HG02981 (cell line): ENCODE measurements around the gene COL23A1.
"Not testable (repeated sequence)": the region's sequence is repeated elsewhere in the genome, so short reads cannot be mapped to it uniquely, and the experiment has no call there.

Source experiments
- ATAC-seq: cut with Tn5 transposase; IDR thresholded peaks from one replicate; pipeline ENCODE4 v1.9.1; 2021; ENCODE audit warnings: mild to moderate bottlenecking, moderate library complexity; ENCODE audit not compliant: unreplicated experiment

COL23A1 gene

DNA sequence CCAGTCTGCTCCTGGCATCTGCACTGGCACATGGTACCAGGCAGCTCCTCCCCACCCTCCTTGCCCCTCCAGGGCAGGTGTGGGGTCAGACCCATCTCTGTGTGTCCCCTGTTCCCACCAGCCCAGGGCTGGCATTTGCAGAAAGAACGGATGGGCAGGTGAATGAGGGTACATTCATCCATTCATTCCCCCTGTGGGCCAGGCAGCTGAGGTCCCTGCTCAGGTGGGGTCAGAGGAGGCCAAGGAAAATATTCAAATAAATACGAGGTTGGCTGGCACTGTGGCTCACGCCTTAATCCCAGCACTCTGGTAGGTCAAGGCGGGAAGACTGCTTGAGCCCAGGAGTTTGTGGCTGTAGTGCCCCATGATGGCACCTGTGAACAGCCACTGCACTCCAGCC is 332.5 kb downstream of the COL23A1 start:
- ATAC-seq = no peak

GRCh38 chr5:178256746-178257145 is 333.4 kb downstream of the COL23A1 start:
- ATAC-seq = no peak

DNA sequence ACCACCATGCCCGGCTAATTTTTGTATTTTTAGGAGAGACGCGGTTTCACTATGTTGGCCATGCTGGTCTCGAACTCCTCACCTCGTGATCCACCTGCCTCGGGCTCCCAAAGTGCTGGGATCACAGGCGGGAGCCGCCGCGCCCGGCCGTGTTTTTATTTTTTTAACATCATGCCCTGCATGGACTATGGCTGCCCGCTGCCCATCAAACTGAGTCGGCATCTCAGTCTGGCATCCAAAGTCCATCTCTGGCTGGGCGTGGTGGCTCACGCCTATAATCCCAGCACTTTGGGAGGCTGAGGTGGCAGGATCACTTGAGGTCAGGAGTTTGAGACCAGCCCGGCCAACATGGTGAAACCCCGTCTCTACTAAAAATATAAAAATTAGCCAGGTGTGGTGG is 336.6 kb downstream of the COL23A1 start:
- ATAC-seq = not testable (repeated sequence)

- ATAC-seq = no peak
Measured at GRCh38 chr5:178252258-178252657, 337.9 kb downstream of the COL23A1 start.

GRCh38 chr5:178250263-178250662 is 339.9 kb downstream of the COL23A1 start:
- no peak for ATAC-seq

- no peak for ATAC-seq
Measured at GRCh38 chr5:178249191-178249989, 340.8 kb downstream of the COL23A1 start.

GRCh38 chr5:178248750-178249149 is 341.4 kb downstream of the COL23A1 start:
- ATAC-seq = no peak

DNA sequence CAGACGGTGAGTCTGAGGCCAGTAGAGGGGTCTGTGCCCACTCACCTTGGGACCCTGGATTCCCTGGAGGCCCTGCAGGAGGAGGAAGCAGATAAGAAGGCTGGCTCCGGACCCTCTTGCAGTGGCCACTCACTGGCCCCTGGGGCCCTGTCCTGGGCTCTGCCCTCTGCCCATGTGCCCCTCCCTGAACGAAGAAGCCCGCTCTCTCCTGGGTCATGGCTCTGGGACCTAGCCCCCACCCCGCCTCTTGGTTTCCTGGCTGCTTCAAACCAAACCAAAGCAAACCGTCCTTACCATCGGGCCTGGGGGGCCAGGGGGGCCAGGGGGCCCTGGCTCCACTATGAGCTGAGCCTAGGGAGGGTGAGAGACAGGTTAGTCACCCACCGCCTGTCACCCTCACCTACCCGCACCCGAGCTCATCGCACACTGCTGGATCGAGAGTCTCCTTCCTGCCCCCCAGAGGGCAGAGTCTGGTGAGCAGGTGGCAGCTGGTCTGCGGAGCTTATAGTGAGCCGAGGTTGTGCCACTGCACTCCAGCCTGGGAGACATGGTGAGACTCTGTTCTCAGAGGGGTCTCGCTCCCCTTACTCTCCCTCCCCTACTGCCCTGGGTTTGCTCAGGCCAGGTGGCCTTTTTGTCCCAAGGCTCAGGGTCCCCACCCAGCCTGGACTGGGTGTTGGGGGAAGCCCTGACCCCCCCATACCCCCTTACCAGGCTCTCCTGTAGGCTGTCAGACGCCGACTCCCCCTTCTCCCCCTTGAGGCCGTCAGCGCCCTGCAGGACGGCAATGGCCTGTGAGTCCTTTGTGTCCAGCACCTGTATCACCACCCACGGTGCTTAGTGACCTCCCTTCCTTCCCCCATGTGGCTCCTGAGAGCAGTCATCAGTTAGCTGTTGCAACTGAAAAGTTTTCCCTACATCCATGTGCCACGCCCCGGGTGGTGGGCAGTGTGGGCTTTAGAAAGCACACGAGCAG is 342.4 kb downstream of the COL23A1 start:
- no peak for ATAC-seq

DNA sequence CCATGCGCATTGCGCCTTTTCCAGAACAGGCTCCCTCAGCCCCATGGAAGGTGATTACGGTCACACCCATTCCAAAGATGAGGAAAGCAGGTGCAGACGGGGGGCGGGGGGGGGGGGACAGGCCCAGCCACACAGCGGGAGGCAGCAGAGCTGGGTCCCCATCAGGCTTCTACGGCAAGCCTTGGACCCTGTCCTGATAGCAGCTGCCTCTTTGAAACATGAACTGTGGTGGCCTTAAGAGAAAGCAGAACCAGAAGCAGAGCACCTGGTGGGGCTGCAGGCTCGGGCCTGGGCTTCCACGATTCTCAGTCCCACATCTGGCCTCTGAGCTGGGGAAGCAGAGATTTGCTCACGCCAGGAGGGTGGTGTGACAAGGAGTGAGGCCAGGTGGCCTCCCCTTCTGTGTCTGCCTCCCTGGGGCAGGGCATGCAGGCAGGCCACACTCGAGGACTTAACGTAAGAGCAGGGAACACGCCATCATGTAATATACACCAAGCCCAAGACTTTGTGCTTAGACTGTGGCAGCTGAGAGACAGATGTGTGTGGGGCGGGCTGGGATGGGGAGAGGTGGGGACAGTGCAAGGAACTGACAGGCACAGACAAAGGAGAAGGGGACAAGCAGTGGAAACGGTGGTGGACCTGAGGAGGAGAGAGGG is 343.4 kb downstream of the COL23A1 start:
- no peak for ATAC-seq

DNA sequence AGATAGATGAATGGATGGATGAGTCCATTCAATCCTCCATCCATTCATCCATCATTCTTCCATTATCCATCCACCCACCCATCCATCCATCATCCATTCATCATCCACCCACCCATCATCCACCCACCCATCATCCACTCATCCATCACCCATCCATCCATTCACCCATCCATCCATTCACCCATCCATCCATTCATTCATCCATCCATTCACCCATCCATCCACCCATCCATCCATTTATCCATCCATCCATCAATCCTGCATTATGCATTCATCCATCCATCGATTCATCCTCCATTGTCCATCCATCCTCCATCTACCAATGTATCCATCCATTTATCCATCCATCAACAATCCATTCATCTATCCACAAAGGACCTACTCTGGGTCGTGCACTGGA is 344.8 kb downstream of the COL23A1 start:
- no peak for ATAC-seq

DNA sequence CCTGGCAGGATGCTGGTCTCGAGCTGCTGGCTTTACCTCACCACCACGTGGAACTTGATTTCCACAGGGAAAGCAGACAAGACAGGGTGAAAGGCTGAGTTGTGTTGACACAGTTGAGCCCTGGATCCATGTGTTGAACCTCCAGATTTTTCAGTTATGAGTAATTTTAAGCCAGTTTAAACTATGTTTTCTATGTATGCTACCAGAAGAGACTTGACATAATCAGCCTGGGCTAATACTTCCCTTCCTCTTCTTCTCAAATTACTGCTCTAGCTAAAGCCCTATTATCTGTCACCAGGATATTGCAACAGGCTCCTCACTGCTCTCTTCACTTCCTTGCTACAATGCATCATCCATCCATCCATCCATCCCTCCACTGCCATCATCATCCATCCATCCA is 345.6 kb downstream of the COL23A1 start:
- no peak for ATAC-seq

DNA sequence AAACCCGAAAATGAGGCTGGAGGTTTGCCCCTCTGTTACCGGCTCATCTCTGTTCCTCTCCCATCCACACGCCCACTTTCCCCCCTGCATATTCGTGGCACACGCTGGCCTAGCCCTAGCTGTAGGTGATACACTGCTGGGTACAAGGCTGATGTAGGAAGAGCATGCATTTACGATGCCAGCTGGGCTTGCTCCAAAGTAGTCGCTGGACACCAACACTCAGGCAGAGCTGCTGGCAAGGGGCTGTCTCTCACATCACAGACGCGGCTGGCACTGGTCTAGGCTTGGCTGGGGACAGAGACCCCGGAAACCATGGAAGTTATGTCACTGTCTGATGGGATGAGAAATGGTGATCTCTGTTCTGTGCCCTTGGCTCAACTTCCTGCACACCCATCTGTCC is 347.8 kb downstream of the COL23A1 start:
- ATAC-seq = no peak

- ATAC-seq = no peak
Measured at GRCh38 chr5:178241688-178242231, 348.4 kb downstream of the COL23A1 start.

GRCh38 chr5:178241231-178241663 is 348.9 kb downstream of the COL23A1 start:
- ATAC-seq = peak; percentile 24

DNA sequence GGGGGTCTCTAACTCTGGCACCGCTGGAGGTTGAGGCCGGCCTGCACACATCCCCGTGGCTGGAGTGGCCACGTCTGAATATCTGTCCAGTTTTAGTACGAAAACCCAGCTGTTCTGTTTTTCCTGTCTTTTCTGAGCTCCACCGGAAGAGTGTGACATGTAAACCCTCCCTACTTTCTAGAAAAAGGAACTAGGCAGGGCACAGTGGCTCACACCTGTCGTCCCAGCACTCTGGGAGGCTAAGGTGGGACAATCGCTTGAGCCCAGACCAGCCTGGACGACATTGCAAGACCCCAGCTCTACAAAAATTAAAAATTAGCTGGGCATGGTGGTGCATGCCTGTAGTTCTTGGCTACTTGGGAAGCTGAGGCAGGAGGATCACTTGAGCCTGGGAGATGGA is 349.4 kb downstream of the COL23A1 start:
- ATAC-seq = peak; percentile 39

GRCh38 chr5:178240341-178240741 is 349.9 kb downstream of the COL23A1 start:
- no peak for ATAC-seq

GRCh38 chr5:178239626-178240301 is 350.4 kb downstream of the COL23A1 start:
- not testable (repeated sequence) for ATAC-seq

- no peak for ATAC-seq
Measured at GRCh38 chr5:178238711-178239592, 351.2 kb downstream of the COL23A1 start.

DNA sequence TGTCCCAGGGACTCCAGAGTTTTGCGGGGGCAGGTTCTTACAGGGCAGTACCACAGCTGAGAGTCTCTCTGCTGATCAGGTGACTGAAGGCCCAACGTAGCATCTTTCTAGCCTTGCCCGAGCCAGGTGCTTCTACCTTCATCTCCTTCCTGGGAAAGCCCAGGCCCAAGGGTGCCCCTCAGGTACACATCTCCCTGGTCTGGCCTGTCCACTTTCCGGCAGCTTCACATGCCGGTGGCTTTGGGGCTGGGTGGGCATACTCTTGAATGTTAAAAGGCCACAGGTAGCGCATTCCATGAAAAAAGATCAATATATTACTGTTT is 351.9 kb downstream of the COL23A1 start:
- no peak for ATAC-seq
